HG03460 (cell line): ENCODE measurements around the gene PNLIP.

Source experiments
- ATAC-seq: cut with Tn5 transposase; IDR thresholded peaks from one replicate; pipeline ENCODE4 v1.9.1; 2021; ENCODE audit not compliant: unreplicated experiment

The PNLIP gene

DNA sequence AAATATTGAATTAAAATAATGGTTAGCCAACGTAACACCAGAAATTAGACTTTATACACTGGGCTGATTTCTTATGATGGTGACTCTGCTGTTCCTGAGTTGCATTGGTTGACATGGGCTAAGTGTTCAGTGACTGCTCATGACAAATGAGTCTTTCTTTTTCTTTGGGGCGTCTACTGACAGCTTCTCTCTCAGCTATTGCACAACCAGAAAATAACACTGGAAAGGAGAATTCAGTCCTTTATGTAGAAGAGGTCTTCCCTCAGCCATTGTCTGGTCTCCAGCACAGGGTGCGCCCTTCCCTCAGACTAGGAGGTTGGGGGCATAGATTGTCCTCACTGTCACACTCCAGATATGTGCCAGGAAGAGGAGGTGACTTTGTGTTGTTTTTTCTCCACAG lies 21.6 kb downstream of the PNLIP start:
- ATAC-seq: no peak

DNA sequence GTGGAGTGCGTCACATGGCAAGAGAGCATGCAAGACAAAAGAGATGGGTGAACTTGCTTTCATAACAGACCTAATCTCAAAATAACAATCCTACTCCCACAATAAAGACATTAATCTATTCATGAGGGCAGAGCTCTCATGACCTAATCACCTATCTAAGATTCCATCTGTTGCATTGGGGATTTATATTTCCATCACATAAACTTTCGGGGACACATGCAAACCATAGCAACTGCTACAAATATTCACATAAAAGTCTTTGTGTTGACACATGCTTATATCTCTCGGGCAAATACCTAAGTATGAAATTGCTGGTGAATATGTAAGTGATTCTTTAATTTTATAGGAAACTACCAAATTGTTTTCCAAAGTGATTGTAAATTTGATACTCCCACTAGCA lies 29.1 kb downstream of the PNLIP start:
- ATAC-seq: no peak

DNA sequence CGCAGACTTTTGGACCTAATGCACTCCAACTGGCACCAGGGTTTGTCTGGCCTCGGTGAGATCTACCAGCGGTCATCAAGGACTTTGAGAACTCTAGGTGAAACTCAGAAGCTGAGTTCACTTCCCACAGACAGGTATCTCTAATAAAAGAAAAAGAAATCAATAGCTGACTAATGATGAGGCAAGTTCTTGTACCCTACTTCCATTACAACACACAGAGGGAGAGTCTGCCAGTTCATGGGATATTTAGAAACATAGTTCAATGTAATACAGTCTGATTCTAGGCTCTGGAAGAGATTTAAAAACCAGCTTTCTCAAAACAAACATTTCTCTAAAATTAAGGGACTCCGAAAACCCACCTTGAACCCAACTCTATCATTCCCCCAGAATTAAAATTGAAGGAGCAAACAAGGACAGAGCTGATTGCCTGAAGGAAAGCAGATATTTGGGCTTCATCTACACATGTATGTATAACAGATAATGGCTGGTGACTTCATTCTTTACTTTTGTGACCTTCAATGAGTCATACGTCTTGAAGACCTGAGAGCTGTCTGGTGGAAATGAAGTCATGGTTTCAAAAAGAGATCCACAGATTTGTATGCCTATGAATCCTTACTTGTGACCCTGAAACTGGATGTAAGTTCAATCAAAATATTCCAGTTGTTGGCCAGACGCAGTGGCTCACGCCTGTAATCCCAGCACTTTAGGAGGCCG lies 42.3 kb downstream of the PNLIP start:
- ATAC-seq: no peak

DNA sequence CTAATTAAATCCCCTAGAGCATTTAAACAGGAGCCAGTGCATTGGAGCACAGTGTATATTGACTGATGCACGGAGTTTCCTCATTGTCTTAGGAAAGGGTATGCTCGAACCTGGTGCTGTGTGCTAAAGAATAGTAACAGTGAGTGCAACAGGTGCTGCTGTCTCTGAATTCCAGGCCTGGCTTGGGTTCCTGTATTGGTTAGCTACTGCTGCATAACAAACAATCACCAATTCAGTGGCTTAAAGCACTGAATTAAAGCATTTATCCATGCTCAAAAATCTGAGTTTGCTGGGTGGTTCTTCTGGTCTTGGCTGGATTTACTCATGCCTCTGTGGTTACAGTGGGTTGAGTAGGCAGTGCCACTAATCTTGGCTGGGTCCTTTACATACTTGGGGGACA lies 43.3 kb downstream of the PNLIP start:
- ATAC-seq: no peak

DNA sequence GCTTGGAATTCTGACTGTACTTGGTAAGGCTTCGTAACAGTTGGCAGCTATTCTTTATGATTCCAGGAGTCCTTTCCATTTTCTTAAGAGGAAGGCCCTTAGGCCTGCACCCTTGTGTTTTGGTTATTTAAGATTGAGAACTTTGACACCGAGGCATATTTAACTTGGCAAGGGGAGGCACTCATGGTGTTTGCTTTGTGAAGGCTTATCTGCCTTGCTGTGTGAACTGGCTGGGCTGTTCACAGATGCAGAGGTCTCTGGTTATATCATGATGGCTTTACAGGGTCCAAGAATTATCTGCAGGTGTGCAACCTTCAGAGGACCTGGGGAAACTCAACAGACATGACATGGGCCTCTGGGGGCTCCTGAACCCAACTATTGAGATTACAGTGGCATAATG lies 44.2 kb downstream of the PNLIP start:
- no peak for ATAC-seq

DNA sequence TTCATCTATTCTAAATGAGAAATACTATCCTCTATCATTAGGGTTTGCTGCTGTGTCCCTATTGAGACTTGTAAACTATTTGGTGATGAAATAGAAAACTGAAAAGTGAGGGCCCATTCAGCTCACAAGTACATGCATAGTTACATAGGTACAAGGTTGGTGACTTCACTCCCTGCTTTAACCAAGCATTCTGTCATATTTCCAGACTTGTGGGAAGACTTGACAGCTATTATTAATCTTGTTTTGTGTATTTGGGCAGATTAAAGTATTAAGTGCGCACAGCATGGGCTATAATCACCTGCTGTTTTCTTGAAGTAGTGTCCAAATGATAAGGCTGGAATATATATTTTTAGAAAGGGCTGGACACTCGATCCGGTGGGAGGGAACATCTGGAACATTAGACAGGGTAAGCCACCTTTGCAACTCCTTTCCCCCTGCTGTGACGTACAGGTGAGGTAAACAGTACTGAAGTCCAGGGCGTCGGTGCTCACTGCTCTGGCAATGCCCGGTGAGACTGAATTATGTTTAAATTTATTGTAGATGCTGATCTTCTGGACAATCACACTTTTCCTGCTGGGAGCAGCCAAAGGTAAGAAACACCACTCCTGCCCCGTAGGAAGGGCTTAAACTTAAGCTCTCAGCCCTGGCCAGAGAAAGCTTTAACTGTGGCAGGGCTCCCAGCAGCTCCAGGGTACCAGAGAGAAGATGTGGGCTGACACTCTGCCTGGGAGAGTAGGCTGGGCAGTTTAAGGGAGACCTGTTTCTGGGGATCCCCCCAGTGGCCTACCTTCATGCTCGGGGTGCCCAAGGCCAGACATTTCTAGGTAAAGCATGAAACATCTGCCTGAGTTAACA lies 45.1 kb downstream of the PNLIP start, which contains the start of gene PNLIPRP1:
Gene PNLIPRP1, plus strand, starts transcription at position 370 of the 855 bp plus-strand sequence. Its CDS starts 171 bp downstream, at position 541.
- ATAC-seq: no peak

DNA sequence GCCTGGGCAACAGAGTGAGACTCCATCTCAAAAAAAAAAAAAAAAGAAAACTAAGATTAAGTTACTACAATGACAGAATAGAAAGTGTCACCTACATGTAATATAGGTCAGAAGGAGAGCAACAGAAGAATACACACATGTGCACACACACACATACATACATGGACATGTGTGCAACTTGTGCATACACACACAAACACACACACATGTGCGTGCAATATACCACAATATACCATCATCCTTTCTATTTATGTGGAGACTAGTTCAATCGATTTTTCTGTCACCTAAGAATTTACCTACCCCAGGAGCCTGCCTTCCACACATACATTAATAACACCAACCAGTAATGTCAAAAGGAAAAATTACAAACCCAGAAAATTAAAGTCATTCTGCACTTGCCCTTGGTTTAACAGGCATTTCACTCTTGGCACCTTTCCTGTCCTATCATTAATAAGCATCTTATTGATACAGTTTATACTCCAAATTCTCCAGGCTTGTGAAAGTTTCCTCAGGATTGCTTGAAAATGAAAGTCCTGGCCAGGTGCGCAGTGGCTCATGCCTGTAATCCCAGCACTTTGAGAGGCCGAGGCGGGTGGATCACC lies 47.5 kb downstream of the PNLIP start:
- no peak for ATAC-seq

DNA sequence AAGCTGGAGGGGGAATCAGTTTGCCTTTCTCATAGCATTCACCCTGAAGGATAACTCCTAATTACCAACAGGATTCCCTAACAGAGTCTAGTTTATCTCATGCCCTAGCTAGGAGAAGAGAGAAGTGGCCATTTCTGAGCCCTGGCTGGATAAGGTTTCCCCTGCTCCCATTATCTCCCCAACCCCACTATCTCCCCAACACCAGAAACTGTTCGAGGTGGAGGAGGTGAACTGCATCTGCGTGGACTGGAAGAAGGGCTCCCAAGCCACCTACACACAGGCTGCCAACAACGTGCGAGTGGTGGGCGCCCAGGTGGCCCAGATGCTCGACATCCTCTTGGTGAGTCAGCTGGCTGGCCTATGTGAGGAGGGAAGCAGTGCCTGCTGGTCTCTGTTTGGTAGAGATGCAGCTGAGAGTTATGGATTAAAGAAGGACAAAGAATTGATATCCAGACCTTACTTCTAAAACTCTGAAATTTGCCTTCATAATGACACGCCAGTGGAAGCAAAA lies 48.8 kb downstream of the PNLIP start:
- ATAC-seq: no peak

DNA sequence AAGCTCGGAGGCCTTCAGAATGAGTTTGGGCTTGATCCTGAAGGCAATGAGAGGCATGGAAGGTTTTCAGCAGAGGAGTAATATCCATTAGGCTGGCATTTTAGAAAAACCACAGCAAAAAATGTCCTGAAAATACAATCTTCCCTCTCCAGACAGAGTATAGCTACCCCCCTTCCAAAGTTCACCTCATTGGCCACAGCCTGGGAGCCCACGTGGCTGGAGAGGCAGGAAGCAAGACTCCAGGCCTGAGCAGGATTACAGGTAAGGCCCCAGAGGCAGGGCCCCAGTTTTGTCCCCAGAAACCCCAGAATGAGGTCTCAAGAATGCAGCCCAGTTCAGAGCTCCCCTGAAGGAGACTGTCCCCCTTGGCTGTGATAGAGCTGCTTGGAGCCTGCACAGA lies 50.3 kb downstream of the PNLIP start:
- no peak for ATAC-seq

DNA sequence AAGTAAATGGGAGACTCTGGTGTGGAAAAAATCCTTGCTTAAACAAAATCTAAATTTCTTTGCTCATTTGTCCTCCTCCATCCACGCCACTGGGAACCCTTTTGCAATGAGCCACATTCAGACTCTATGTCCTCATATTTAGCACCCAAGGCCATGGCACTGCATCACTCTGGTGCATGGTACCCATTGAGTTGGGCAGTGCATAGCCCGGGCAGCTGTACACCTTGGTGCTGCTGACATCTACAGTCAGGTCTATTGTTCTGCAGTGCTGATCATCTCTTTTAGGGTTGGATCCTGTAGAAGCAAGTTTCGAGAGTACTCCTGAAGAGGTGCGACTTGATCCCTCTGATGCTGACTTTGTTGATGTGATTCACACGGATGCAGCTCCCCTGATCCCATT lies 51.8 kb downstream of the PNLIP start:
- ATAC-seq: no peak

DNA sequence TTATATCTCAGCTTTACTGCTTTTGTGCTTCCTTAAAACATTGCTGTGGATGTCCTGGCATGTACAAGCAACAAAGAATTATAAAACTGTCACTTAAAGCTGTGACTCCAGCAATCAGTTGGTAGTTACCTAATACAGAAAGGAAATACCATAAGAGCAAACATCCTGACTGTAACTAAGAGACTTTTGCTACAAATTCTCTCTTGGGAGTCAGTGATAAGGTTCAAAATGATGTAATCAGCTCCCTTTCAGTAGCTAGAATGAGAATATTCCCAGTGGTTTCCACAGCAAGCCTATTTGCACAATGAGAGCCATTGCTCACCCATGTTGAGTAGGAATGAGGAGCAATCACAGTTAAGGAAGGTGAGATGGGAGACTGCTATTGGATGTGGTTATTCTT lies 52.6 kb downstream of the PNLIP start:
- ATAC-seq: no peak

DNA sequence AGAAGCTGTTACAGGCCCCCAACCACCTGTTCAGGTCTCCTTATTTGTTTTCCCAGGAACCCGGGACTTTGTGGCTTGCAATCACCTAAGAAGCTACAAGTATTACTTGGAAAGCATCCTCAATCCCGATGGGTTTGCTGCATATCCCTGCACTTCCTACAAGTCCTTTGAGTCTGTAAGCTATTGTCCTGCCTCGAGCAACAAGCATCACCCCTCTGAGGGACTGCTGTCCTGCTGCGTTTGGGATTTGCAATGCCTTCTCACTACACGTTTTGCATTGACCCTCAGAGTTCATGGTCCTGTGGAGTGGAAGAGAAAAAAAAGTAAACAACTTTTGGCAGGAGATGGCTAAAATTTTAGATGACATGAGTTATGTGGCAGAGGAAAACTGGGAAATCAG lies 54.3 kb downstream of the PNLIP start:
- no peak for ATAC-seq

DNA sequence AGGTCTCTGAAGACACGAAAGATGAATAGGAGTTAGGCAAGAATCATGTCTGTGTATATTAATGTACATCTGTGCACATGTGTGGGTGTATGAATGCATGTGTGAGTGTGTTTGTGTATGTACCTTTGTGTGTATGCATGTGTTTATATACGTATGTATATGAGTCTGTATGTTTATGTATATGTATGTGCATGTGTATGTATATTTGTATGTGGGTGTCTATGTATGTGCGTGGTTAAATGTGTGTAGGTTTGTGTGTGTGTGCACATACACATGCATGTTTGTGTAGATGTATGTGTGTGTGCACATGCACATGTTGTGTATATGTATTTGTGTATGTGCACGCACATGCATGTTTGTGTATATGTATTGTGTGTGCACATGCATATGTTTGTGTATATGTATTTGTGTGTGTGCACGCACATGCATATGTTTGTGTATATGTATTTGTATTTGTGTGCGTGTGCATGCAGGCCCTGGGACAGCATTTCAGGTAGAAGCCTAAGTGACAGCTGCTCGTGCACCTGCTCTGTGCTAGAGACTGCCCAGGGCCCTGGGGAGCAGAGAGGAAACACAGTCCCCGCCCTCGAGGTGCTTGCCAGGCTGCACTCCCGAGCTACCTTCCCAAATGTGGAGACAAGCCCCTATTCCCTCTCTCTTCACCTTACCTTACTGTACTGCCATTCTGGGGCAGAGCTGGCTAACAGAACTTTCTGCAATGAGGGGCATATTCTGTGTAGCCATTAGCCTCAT lies 57.1 kb downstream of the PNLIP start:
- ATAC-seq: no peak

DNA sequence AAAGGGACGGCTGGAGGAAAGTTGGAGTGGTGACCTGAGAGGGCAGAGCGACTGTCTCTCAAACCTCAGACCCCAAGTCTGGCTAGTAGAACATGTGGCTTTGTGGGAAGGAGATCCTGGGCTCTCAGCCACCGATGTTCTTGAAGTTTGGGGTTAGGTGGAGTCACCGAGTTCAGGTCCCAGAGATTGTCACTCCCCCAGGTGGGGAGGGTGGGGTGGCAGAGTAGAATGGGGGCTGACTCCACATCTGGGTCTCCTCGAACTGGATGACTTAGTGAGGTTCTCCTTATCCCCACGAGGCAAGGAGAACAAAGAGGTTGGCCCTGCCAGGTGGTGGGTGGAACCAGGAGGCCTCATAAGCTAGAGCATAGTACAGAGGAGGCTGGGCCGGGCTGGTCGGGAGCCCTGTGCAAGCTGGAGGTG lies 60.3 kb downstream of the PNLIP start:
- ATAC-seq: no peak

DNA sequence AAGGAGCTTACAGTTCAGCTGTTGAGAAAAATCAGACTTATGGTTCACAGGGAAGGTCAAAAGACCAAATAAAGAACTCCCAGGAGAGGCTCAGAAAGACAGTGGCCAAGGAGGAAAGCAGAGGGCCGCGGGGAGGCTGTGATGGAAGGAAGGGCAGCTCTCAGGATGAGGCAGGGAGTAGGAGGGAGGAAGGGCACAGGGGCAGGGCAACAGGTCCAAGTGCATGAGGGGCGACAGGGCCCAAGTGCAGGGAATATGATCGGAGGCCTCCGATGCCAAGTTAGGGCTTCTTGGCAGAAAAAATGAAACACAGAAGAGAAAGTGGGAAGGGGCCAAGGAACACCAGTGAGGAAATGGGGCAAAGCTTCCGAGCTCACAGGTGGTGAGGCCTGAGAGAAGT lies 61.6 kb downstream of the PNLIP start:
- no peak for ATAC-seq

DNA sequence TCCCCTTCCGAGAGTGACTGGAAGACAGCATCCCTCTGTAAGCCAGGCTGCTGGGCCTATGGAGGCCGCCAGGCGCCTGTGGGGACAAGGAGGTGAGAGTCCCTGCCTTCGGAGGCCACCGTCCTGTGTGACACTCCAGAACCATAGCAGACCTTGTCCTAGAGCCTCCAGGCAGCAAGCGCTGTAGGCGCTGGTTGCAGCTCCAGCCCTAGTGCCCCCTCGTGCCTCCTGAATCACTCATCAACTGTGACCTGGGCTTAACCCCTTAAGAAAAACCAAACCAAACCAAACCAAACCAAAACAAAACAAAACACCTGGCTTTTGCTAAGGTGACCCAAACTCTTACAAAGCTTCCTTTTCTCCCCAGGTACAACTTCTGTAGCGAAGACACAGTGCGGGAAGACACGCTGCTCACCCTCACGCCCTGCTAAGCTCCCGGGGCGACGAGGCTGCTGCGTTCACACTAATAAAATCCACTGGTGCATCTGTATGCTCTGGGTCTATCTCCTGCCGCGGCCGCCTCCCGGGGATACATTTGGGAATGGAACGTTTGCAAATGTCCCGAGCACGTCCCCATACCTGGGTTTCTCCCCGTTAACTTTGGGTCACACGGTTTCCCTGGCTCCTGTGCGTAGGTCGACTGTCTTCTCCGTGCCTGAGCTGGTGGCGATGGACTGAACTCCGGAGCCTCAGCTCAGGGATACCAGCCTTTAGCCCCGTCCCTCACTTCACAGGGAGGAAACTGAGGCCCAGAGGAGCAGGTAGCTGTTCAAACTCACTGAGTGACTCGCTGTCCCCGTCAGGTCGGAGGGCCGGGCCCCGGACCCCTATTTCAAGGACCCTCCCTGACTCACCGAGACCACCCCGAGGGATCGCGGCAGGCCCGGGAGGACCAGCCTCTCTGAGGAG lies 63.2 kb downstream of the PNLIP start:
- no peak for ATAC-seq

DNA sequence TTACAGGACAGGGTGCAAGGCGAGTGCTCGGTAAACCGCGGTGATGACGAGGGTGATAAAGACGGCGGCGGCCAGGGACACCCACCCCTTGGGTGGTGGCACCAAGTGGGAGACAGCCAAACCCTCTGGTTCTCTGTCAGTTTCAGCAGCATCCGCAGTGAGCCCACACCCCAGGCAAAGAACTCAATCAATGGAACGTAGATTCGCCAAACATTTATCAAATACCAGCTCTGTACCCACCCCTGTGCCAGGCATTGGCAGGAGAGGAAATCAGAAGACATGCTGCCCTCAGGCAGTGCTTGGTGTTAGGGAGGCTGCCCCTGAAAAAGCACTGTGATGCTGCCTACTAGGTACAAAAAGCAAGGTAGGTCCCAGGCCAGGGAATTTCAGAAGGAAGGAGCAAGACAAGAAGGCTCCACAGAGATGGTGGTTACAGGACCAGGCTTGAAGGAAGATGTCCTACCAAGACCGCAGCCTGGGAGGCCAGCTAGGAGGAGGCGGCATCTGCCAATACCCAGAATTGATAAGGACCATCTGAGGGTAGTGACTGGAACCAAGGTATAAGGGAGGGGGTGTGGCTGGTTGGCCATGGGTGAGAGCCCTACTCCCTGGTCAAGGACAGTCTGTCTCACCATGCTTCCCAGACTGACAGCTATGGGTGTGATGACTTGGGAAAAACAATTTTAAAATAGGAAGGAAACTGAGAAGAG lies 64.9 kb downstream of the PNLIP start:
- no peak for ATAC-seq

DNA sequence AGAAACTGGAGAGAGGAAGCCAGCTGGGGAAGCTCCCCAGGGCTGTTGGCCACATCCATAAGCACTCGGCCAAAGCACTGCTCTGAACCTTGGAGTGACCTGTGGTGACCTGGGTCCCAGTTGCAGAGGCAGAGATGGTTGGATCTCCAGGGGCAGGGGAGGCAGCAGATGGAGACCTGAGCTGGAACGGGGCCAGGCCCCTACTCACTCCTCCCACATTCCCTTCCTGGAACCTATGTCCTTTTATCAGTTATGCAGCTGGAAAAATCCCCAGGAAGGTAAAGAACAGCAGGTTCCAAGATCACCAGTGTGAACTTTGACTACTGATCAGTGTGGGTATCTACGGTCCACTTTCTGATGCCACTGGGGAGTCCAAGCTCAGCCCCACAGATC lies 65.4 kb downstream of the PNLIP start:
- no peak for ATAC-seq

DNA sequence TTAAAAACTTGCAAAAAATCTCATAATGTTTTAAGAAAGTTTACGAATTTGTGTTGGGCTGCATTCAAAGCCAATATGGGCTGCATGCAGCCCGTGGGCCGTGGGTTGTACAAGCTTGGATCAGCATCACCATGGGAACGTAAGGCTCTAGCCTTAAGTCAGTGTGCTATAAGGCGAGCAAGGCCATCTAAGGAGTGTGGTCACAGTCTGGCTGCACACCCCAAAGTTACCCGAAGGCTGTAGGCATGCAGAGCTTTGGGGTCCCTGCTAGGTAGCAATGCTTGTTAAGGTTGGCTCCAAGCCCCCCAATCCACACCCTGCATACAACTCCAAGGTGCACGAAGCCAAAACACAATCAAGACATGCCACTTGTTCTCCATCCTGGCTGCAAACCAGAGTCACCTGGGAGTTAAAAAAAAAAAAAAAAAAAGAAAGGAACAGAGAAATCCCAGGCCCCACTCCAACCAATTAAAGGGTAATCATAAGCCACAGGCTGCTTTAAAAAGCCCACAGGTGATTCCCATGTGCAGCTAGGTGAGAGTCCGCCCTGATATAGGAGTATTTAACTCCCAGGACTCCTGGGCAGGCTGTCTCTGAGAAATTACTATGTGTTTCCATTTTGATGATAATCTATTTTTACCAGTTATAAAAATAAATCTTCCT lies 66.5 kb downstream of the PNLIP start:
- ATAC-seq: no peak
